Measurements from ENCODE around the gene TRIP13.

TRIP13 gene

DNA sequence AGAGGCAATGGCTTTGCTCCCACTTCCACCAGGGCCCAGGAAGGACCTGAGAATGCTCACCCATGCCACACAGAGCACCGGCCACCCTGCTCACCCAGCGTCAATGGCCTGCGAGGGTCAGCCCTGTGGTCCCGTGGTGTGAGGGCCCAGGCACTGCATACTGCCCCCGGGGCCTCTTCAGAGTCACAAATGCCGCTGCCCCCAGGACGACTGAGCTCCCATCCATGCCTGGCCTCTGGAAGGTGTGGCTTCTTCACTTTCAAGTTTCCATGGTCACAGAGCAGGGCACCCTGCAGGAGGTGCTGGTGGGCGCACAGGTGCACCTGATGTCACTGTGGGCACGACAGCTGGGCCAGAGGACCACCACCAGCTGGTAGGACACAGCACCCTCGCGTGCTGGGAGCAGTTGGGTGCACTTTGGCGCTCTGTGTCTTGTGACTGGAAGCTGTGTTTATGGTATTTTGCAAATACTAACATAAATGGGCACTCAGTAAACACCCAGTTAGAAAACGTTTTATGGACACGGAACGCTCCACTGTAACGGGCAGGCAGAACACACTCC lies 29.4 kb upstream of the TRIP13 start:
- no peaks in the 10 kb centered on the region for H3K4me1 ChIP-seq (ENCODE audit: low read length)
- H3K79me2 ChIP-seq (ENCODE audit: low read length) = no peaks in the 10 kb centered on the region
- no peak overlapping the region for H3K4me2 ChIP-seq (ENCODE audit: low read depth, low read length)
- H3K27ac ChIP-seq (ENCODE audit: low read length) = no peak overlapping the region
- no peak overlapping the region for H3K9ac ChIP-seq (ENCODE audit: low read length)
- H3F3A ChIP-seq (ENCODE audit: insufficient read depth, low read length) = no peaks in the 10 kb centered on the region
- H3K36me3 ChIP-seq (replicated peaks; ENCODE audit: insufficient read depth, low read length) = no peaks in the 10 kb centered on the region
- H4K20me1 ChIP-seq (ENCODE audit: insufficient read depth, low read length) = no peaks in the 10 kb centered on the region
- H2AFZ ChIP-seq (ENCODE audit: low read length) = no peak overlapping the region
- TF ChIP-seq, protein P1, sequence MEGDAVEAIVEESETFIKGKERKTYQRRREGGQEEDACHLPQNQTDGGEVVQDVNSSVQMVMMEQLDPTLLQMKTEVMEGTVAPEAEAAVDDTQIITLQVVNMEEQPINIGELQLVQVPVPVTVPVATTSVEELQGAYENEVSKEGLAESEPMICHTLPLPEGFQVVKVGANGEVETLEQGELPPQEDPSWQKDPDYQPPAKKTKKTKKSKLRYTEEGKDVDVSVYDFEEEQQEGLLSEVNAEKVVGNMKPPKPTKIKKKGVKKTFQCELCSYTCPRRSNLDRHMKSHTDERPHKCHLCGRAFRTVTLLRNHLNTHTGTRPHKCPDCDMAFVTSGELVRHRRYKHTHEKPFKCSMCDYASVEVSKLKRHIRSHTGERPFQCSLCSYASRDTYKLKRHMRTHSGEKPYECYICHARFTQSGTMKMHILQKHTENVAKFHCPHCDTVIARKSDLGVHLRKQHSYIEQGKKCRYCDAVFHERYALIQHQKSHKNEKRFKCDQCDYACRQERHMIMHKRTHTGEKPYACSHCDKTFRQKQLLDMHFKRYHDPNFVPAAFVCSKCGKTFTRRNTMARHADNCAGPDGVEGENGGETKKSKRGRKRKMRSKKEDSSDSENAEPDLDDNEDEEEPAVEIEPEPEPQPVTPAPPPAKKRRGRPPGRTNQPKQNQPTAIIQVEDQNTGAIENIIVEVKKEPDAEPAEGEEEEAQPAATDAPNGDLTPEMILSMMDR (IDR thresholded peaks at IDR 0.05; ENCODE audit: low read length) = no peak
- TF ChIP-seq EZH2 (optimal IDR thresholded peaks at IDR 0.05; ENCODE audit: low read depth, low read length) (no peak), EZH2phosphoT487 (IDR thresholded peaks at IDR 0.05; ENCODE audit: low read length) (no peak)
- H3K9me2 ChIP-seq (replicated peaks; ENCODE audit: insufficient read depth, low read length) = no peaks in the 10 kb centered on the region
- H3K4me3 ChIP-seq (ENCODE audit: low read length) = no peak overlapping the region
- no peaks in the 10 kb centered on the region for H3K9me3 ChIP-seq (replicated peaks; ENCODE audit: insufficient read depth, low read length)
- DNase-seq = no peak
- no peaks in the 10 kb centered on the region for H3K27me3 ChIP-seq (replicated peaks; ENCODE audit: insufficient read depth, low read length)

DNA sequence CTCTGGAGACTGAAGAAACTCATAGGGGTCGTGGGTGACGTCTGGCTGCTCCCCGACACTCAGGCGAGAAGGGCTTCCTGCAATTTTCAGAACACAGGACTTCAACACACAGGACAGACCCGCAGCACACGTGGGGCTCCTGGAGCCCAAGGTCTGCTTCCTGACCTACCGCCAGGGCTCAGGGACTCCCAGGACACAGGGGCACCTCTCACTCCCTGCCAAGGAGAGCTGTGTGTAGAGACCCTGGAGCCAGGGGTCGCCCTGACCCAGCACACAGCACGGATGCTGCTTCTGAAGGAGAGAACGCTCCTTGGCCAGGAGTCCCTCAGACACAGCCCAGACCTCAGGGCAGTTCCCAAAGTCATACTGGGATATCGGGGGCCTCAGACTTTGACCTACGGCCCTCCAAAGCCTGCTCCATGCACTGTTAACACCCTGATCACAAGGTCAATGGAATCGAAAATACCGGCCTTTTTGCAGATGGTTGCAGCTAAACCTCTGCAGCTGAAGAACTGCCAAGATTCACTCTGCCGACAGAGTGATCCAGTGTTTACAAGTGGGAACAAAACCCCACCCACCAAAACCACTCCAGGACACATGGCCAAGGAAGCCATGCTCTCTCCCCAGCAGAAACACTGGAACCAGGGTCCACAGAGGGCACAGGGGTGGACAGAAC lies 28.1 kb upstream of the TRIP13 start:
- Histone ChIP-seq H3K27me3 (replicated peaks; ENCODE audit: insufficient read depth, low read length) (no peaks in the 10 kb centered on the region), H3K9me2 (replicated peaks; ENCODE audit: insufficient read depth, low read length) (no peaks in the 10 kb centered on the region), H3K27ac (ENCODE audit: low read length) (no peak overlapping the region), H3K36me3 (replicated peaks; ENCODE audit: insufficient read depth, low read length) (no peaks in the 10 kb centered on the region), H3F3A (ENCODE audit: insufficient read depth, low read length) (no peaks in the 10 kb centered on the region), H3K4me3 (ENCODE audit: low read length) (no peak overlapping the region), H3K9me3 (replicated peaks; ENCODE audit: insufficient read depth, low read length) (no peaks in the 10 kb centered on the region), H4K20me1 (ENCODE audit: insufficient read depth, low read length) (no peaks in the 10 kb centered on the region), H2AFZ (ENCODE audit: low read length) (no peak overlapping the region), H3K79me2 (ENCODE audit: low read length) (no peaks in the 10 kb centered on the region), H3K4me1 (ENCODE audit: low read length) (no peaks in the 10 kb centered on the region), H3K4me2 (ENCODE audit: low read depth, low read length) (no peak overlapping the region), H3K9ac (ENCODE audit: low read length) (no peak overlapping the region)
- TF ChIP-seq, protein P1 (IDR thresholded peaks at IDR 0.05; ENCODE audit: low read length) = no peak
- TF ChIP-seq EZH2 (optimal IDR thresholded peaks at IDR 0.05; ENCODE audit: low read depth, low read length) = no peak
- no peak for TF ChIP-seq EZH2phosphoT487 (IDR thresholded peaks at IDR 0.05; ENCODE audit: low read length)
- DNase-seq = no peak

DNA sequence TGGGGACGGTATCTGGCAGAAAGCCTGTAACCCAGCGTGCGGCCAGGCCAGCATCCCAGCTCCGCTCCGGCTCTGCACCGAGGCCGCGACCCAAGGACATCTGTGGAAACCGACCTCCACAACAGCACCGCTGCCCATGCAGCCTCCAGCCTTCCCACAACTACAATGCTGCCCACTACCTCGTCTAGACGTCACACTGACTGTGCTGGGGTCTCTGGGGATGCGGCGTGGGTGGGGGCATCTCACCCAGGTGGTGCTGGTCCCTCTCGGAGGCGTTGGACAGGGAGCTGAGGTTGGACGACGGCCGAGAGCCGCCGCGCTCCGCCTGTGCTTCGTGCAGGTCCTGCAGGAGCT lies 27.5 kb upstream of the TRIP13 start:
- Histone ChIP-seq H3K36me3 (replicated peaks; ENCODE audit: insufficient read depth, low read length) (no peaks in the 10 kb centered on the region), H4K20me1 (ENCODE audit: insufficient read depth, low read length) (no peaks in the 10 kb centered on the region), H3K9me3 (replicated peaks; ENCODE audit: insufficient read depth, low read length) (no peaks in the 10 kb centered on the region), H2AFZ (ENCODE audit: low read length) (no peak overlapping the region), H3K9ac (ENCODE audit: low read length) (no peak overlapping the region), H3K27me3 (replicated peaks; ENCODE audit: insufficient read depth, low read length) (no peaks in the 10 kb centered on the region), H3K9me2 (replicated peaks; ENCODE audit: insufficient read depth, low read length) (no peaks in the 10 kb centered on the region), H3K4me2 (ENCODE audit: low read depth, low read length) (no peak overlapping the region), H3K27ac (ENCODE audit: low read length) (no peak overlapping the region), H3K79me2 (ENCODE audit: low read length) (no peaks in the 10 kb centered on the region), H3K4me1 (ENCODE audit: low read length) (no peaks in the 10 kb centered on the region), H3F3A (ENCODE audit: insufficient read depth, low read length) (no peaks in the 10 kb centered on the region), H3K4me3 (ENCODE audit: low read length) (no peak overlapping the region)
- TF ChIP-seq, protein P1 (IDR thresholded peaks at IDR 0.05; ENCODE audit: low read length) = no peak
- TF ChIP-seq EZH2 (optimal IDR thresholded peaks at IDR 0.05; ENCODE audit: low read depth, low read length) = no peak
- TF ChIP-seq EZH2phosphoT487 (IDR thresholded peaks at IDR 0.05; ENCODE audit: low read length) = no peak
- no peak for DNase-seq

Data from MM.1S (cell line).